MCF 10A (cell line): ENCODE data around the gene TAF1L. TPM values are rescaled to one million over a fixed set of nuclear protein-coding genes. Genes with fewer than 3 reads are reported as not detected.
"Not testable (repeated sequence)": the region's sequence is repeated elsewhere in the genome, so short reads cannot be mapped to it uniquely, and the experiment has no call there.

ENCODE experiments used
- BruUV-seq: library from RNA; stranded (reverse); fragments of 400-500 nt; replicated peaks from 2 replicates; lab custom pipeline; 2021; lab: Mats Ljungman, UMichigan
- CTCF ChIA-PET: fragments of 300-600 bp; sonication (Branson Sonifier 250); formaldehyde crosslinking; extraction: SDS; loops from one replicate; lab custom pipeline; 2021; ENCODE audit warnings: antibody characterized with exemption, inconsistent platforms; lab: Yijun Ruan, JAX
- POLR2A ChIA-PET: fragments of 300-600, 350-650 bp; sonication (Branson Sonifier 250); formaldehyde crosslinking; extraction: SDS; loops from one replicate; lab custom pipeline; 2020; ENCODE audit warnings: antibody characterized with exemption, inconsistent platforms; lab: Yijun Ruan, JAX
- DNase-seq: peaks from one replicate; pipeline ENCODE4 v3.0.0-alpha.2; 2018; ENCODE audit not compliant: unreplicated experiment
- H3K27ac Mint-ChIP-seq: one replicate; pipeline ENCODE4 v1.8.0; 2022; ENCODE audit warnings: mild to moderate bottlenecking, low read depth, mixed read lengths; ENCODE audit not compliant: unreplicated experiment
- H3K27me3 Mint-ChIP-seq: one replicate; pipeline ENCODE4 v1.8.0; 2022; ENCODE audit warnings: mixed read lengths; ENCODE audit not compliant: insufficient read depth, unreplicated experiment
- H3K36me3 Mint-ChIP-seq: one replicate; pipeline ENCODE4 v1.8.0; 2022; ENCODE audit warnings: mild to moderate bottlenecking, moderate library complexity, mixed read lengths; ENCODE audit not compliant: insufficient read depth, unreplicated experiment
- H3K4me1 Mint-ChIP-seq: one replicate; pipeline ENCODE4 v1.8.0; 2022; ENCODE audit warnings: mixed read lengths; ENCODE audit not compliant: insufficient read depth, unreplicated experiment
- H3K4me3 Mint-ChIP-seq: one replicate; pipeline ENCODE4 v1.8.0; 2022; ENCODE audit warnings: mild to moderate bottlenecking, moderate library complexity, mixed read lengths; ENCODE audit not compliant: unreplicated experiment
- H3K9me3 Mint-ChIP-seq: one replicate; pipeline ENCODE4 v1.8.0; 2022; ENCODE audit warnings: mixed read lengths; ENCODE audit not compliant: unreplicated experiment
- CTCF ChIP-seq: fragments of 200-600 bp; IDR thresholded peaks from one replicate; pipeline ENCODE4 v1.8.0; 2022; ENCODE audit warnings: antibody characterized with exemption, mild to moderate bottlenecking; ENCODE audit not compliant: unreplicated experiment
- intact Hi-C: fragments of 100-400 bp; cut with micrococcal nuclease; formaldehyde crosslinking; loops from 2 replicates; pipeline ENCODE4 v1.14.1; 2022
- total RNA-seq: library from RNA; stranded (reverse); gene quantifications from 2 replicates; pipeline ENCODE4 v1.2.3, GENCODE V29; 2022

Gene TAF1L
- total RNA-seq, 1 experiment from 2014 or later = not detected

- Mint-ChIP-seq H3K36me3 (no peaks in the 10 kb centered on the region), H3K27ac (peak overlapping the region; percentile 92), H3K9me3 (no peaks in the 10 kb centered on the region), H3K4me3 (no peak overlapping the region), H3K4me1 (peaks cover 11% of the 10 kb centered on the region), H3K27me3 (no peaks in the 10 kb centered on the region)
- no TSS peak for BruUV-seq
- intact Hi-C loops = no loop called here
- DNase-seq = peak; percentile 98
- ChIA-PET POLR2A (interaction anchor here (0.7 to 1.8 kb wide), 3 partner anchors 20 to 283 kb away, joined by 4 to 12 read pairs (median 7); no protein-coding TSS in a partner anchor), CTCF (interaction anchor here (0.6 to 1.4 kb wide), 5 partner anchors 13 to 1297 kb away, joined by 3 to 4 read pairs (median 3); no protein-coding TSS in a partner anchor)
- TF ChIP-seq CTCF = no peak
Measured at GRCh38 chr9:32644698-32645097, 9.2 kb upstream of the TAF1L start.

DNA sequence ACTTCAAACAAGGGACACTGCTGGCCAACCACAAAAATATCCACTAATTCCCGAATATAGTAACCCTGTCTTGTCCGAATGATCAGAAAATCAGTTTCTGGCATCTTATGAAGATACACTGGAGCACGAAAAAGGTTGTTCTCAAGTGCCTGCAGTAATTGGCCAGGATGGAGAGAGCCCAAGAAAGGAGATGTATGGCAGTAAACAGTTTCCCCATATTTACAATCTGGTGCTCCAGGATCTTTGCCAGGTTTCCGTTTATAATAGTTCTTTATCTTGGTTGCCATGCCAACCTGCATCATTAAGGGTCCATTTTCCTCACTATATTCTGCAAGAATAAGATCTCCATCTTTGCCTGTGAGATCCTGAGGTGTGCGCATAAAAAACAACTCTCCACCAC, 2.3 kb downstream of the TAF1L start:
- H3K27me3 Mint-ChIP-seq, POLR2A ChIA-PET, H3K4me1 Mint-ChIP-seq, H3K4me3 Mint-ChIP-seq, BruUV-seq, CTCF ChIA-PET, H3K9me3 Mint-ChIP-seq, DNase-seq, H3K27ac Mint-ChIP-seq, H3K36me3 Mint-ChIP-seq, intact Hi-C loops: not testable (repeated sequence)

DNA sequence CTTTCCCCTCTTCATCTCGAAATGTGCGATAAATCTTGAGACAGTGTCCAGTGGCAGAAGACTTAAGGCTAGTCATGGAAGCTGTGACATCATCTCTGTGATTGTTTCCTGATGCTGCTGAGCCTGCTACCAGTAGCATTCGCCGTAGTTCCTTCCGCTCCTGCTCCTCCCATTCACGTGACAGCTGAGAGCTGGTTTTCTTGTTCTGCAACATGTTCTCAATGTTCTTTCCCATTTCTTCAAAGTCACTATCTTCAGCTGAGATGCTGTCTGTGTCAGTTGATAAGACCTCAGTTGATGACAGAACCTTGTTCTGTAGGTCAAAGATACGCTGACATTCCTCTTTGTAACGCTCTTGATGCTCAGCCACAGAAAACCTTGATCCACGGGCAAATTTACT, 3.5 kb downstream of the TAF1L start:
- Mint-ChIP-seq H3K27me3 (no peaks in the 10 kb centered on the region), H3K27ac (no peak overlapping the region), H3K9me3 (no peaks in the 10 kb centered on the region), H3K4me3 (no peak overlapping the region), H3K4me1 (peaks cover 7% of the 10 kb centered on the region), H3K36me3 (no peaks in the 10 kb centered on the region)
- no peak for DNase-seq
- no TSS peak for BruUV-seq
- POLR2A ChIA-PET = no interaction called here
- CTCF ChIA-PET = no interaction called here
- intact Hi-C loops = no loop called here
- no peak for TF ChIP-seq CTCF

DNA sequence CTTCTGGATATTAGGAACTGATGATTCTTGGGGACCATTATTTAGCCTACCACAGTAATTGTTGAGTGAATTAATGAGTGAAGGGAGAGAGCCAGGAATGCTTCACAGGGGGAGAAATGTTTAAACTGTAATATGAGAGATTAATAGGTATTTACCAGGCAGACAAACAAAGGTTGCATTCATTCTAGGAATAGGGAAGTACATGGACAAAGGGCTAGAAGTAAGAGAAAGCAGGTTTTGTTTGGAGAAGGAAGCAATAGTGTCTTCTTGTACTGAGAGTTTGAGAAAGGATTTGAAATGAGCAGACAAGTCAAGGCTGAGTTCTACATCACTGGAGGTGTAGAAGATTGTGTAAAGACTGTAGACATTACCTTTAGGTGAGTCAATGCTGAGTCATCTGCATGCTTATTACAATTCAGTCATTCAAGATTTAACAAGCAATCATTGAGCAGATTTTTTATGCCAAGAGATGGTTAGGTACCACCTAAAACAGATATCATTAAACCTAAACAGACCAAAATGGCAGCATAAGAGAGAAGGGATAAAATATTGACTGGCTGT, 8.0 kb downstream of the TAF1L start:
- peak; percentile 81 for DNase-seq

More for the DNA sequence above, 8.0 kb downstream of the TAF1L start:
- ChIA-PET POLR2A (interaction anchor here (0.7 to 1.5 kb wide), 2 partner anchors 24 to 28 kb away, joined by 3 read pairs; no protein-coding TSS in a partner anchor), CTCF (interaction anchor here (0.9 kb wide), 1 partner anchor 11 kb away, joined by 3 read pairs; no protein-coding TSS in a partner anchor)
- no peaks in the 10 kb centered on the region for H3K27me3 Mint-ChIP-seq
- H3K27ac Mint-ChIP-seq = no peak overlapping the region
- H3K36me3 Mint-ChIP-seq = no peaks in the 10 kb centered on the region
- intact Hi-C loops = no loop called here
- TF ChIP-seq CTCF = no peak
- no peaks in the 10 kb centered on the region for H3K9me3 Mint-ChIP-seq
- H3K4me1 Mint-ChIP-seq = peaks cover 7% of the 10 kb centered on the region
- no peak overlapping the region for H3K4me3 Mint-ChIP-seq
- BruUV-seq = no TSS peak
